Endothelial cell of umbilical vein (primary cell): ENCODE measurements around the gene CMC4. TPM values are rescaled to one million over a fixed set of nuclear protein-coding genes. Genes with fewer than 3 reads are reported as not detected.

Experiments
- BruUV-seq: library from RNA; stranded (reverse); fragments of 400-500 nt; replicated peaks from 2 replicates; lab custom pipeline; 2021; lab: Mats Ljungman, UMichigan
- CTCF ChIA-PET: fragments of 300-600, 350-600 bp; sonication (Branson Sonifier 250); formaldehyde crosslinking; loops from one replicate; lab custom pipeline; 2021; ENCODE audit warnings: antibody characterized with exemption, inconsistent platforms; lab: Charles Lee
- POLR2A ChIA-PET: fragments of 300-600, 350-600 bp; sonication (Branson Sonifier 250); formaldehyde crosslinking; loops from one replicate; lab custom pipeline; 2021; ENCODE audit warnings: antibody characterized with exemption, inconsistent platforms; lab: Charles Lee
- DNase-seq: peaks from one replicate; pipeline ENCODE4 v3.0.0-alpha.2; 2011; ENCODE audit warnings: low read depth, low spot score
- FAIRE-seq: peaks from 2 replicates; lab custom pipeline; 2011; peaks lifted over from hg19 to GRCh38; lab: Jason Lieb, UNC
- H2AFZ ChIP-seq: 2 replicates; pipeline ENCODE4 v1.6.0; 2012; ENCODE audit warnings: low read depth, low read length, control low read depth, inconsistent platforms
- H3K27ac ChIP-seq: 2 replicates; pipeline ENCODE4 v1.5.1; 2011; ENCODE audit warnings: low read depth, mild to moderate bottlenecking, control low read depth, low read length, moderate library complexity; ENCODE audit not compliant: insufficient read depth
- H3K27me3 ChIP-seq, 2 experiments: 2 replicates each; pipeline versions ENCODE4 v1.6.0 to v1.6.1; 2011; ENCODE audit warnings: low read length in 2 of 2, mixed read lengths in 1 of 2; ENCODE audit not compliant: control insufficient read depth in 2 of 2, insufficient read depth in 2 of 2
- H3K36me3 ChIP-seq, 2 experiments: 2 replicates in 1 of 2; 3 replicates in 1 of 2; pipeline ENCODE4 v1.5.1; 2011; ENCODE audit warnings: low read length in 2 of 2, mild to moderate bottlenecking in 1 of 2, moderate library complexity in 1 of 2; ENCODE audit not compliant: control insufficient read depth in 2 of 2, insufficient read depth in 2 of 2; ENCODE audit errors: extremely low read depth in 1 of 2
- H3K4me1 ChIP-seq: 3 replicates; pipeline ENCODE4 v1.5.1; 2011; ENCODE audit warnings: mild to moderate bottlenecking, low read length; ENCODE audit not compliant: control insufficient read depth, insufficient read depth; ENCODE audit errors: extremely low read depth
- H3K4me2 ChIP-seq: 2 replicates; pipeline ENCODE4 v1.6.1; 2011; ENCODE audit warnings: low read length, control low read depth, mixed read lengths; ENCODE audit not compliant: insufficient read depth
- H3K4me3 ChIP-seq, 3 experiments: fragments of 200-600 bp in 1 of 3; sonication (generic), shearing (Covaris generic) in 1 of 3; replicated peaks in 1 of 3; 2 replicates each; pipeline ENCODE4 v1.5.1; 2011 to 2016; ENCODE audit warnings: control low read depth in 3 of 3, low read length in 3 of 3, mild to moderate bottlenecking in 2 of 3, inconsistent platforms in 1 of 3, low read depth in 1 of 3, moderate library complexity in 1 of 3; ENCODE audit not compliant: insufficient read depth in 1 of 3
- H3K79me2 ChIP-seq: 2 replicates; pipeline ENCODE4 v1.6.0; 2012; ENCODE audit warnings: low read length, inconsistent platforms; ENCODE audit not compliant: control insufficient read depth, insufficient read depth
- H3K9ac ChIP-seq: replicated peaks from 2 replicates; pipeline ENCODE3; 2011; ENCODE audit warnings: low read length, control low read depth; ENCODE audit not compliant: insufficient read depth; ENCODE audit errors: extremely low read depth
- H3K9me1 ChIP-seq: replicated peaks from 3 replicates; pipeline ENCODE4 v1.6.0; 2011; ENCODE audit warnings: mild to moderate bottlenecking, low read length; ENCODE audit not compliant: control insufficient read depth, insufficient read depth; ENCODE audit errors: extremely low read depth
- H3K9me3 ChIP-seq: replicated peaks from 2 replicates; pipeline ENCODE4 v1.5.1; 2012; ENCODE audit warnings: low read length, inconsistent platforms; ENCODE audit not compliant: control insufficient read depth, insufficient read depth
- H4K20me1 ChIP-seq: replicated peaks from 2 replicates; pipeline ENCODE3; 2011; ENCODE audit warnings: mild to moderate bottlenecking, low read length; ENCODE audit not compliant: control insufficient read depth, insufficient read depth; ENCODE audit errors: extremely low read depth
- CTCF ChIP-seq, 2 donors: IDR thresholded peaks; 1 replicate in 1 of 2; 2 replicates in 1 of 2; pipeline ENCODE4 v1.5.1; 2011; ENCODE audit warnings: low read length in 2 of 2, mild to moderate bottlenecking in 2 of 2, moderate library complexity in 2 of 2, control low read depth in 1 of 2, inconsistent platforms in 1 of 2, low read depth in 1 of 2; ENCODE audit not compliant: insufficient read depth in 1 of 2; ENCODE audit errors: extremely low read depth in 1 of 2
- EZH2 ChIP-seq: IDR thresholded peaks from 2 replicates; pipeline ENCODE4 v1.6.1; 2012; ENCODE audit warnings: borderline replicate concordance, low read depth, mild to moderate bottlenecking, moderate library complexity, low read length, inconsistent platforms; ENCODE audit not compliant: severe bottlenecking
- FOS ChIP-seq: IDR thresholded peaks from 2 replicates; pipeline ENCODE4 v1.6.1; 2011; ENCODE audit warnings: mild to moderate bottlenecking, low read length, moderate library complexity, borderline replicate concordance; ENCODE audit not compliant: insufficient read depth
- GATA2 ChIP-seq: IDR thresholded peaks from 2 replicates; pipeline ENCODE4 v1.7.0; 2011; ENCODE audit warnings: low read depth, mild to moderate bottlenecking, moderate library complexity, mixed read lengths, low read length; ENCODE audit not compliant: insufficient read length, insufficient read depth
- JUN ChIP-seq: IDR thresholded peaks from 2 replicates; pipeline ENCODE4 v1.6.1; 2011; ENCODE audit warnings: borderline replicate concordance, low read depth; ENCODE audit not compliant: insufficient read length, insufficient read depth
- MYC ChIP-seq: IDR thresholded peaks from one replicate; pipeline ENCODE4 v1.6.1; 2011; ENCODE audit warnings: mild to moderate bottlenecking, low read depth, low read length
- POLR2A ChIP-seq: IDR thresholded peaks from 2 replicates; pipeline ENCODE4 v1.6.1; 2012; ENCODE audit warnings: low read depth, mild to moderate bottlenecking, control low read depth, low read length
- POLR2AphosphoS5 ChIP-seq: IDR thresholded peaks from 2 replicates; pipeline ENCODE4 v1.6.1; 2012; ENCODE audit warnings: low read depth, mild to moderate bottlenecking, control low read depth, low read length, moderate library complexity; ENCODE audit not compliant: insufficient read depth
- dilution Hi-C: fragments of 300-500 bp; cut with MboI; formaldehyde crosslinking; loops from one replicate; pipeline ENCODE4 v1.15.0; 2019; ENCODE audit warnings: low sequenced_read_pairs; ENCODE audit not compliant: extremely low pct_ligation_motif_present
- intact Hi-C: fragments of 100-400 bp; cut with micrococcal nuclease; formaldehyde crosslinking; loops from one replicate; pipeline ENCODE4 v1.10.0; 2022
- polyA plus RNA-seq, 4 experiments: library from polyadenylated mRNA; depleted of rRNA in 3 of 4; stranded (reverse) in 3 of 4; unstranded in 1 of 4; fragments of >200 nt; gene quantifications; 2 replicates each; pipeline versions ENCODE4 v1.2.1 to v1.2.3, GENCODE V29; 2011 to 2012; ENCODE audit warnings: missing spikeins in 1 of 4
- total RNA-seq: library from RNA; stranded (reverse); gene quantifications from 2 replicates; pipeline ENCODE4 v1.2.3, GENCODE V29; 2021
- TF ChIP-seq, protein P1 (sequence below): IDR thresholded peaks from 2 replicates; pipeline ENCODE4 v1.6.1; 2011; ENCODE audit not compliant: insufficient read depth, insufficient read length

Gene CMC4
- total and polyA plus RNA-seq, 2 donors (not counting 3 experiments of a cell fraction or from before 2014, with no cell fraction given), result 3.2 to 6.7 TPM

DNA sequence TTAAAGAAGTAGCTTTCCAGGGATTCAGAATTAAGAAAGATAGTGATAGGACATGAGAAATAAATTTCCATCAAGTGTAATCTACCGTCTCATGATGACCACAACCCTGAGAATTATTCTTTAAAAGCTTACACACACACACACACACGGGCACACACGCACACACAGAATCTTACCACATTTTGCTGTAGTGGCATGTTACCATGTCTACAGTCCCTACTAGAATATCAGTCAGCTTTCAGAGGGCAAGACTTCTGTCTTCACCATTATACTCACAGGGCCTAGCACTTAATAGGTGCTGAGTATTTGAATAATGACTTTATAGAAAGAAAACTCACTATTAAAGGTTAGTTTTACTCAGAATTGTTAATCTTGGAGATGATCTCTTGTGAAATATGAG lies 15.4 kb downstream of the CMC4 start:
- Histone ChIP-seq H3K4me2 (no peak overlapping the region), H3K9me1 (no peaks in the 10 kb centered on the region), H4K20me1 (no peaks in the 10 kb centered on the region), H3K79me2 (no peaks in the 10 kb centered on the region), H3K4me1 (peaks cover 11% of the 10 kb centered on the region), H3K4me3 (no peak overlapping the region), H3K27ac (no peak overlapping the region), H2AFZ (no peak overlapping the region), H3K27me3 (no peaks in the 10 kb centered on the region), H3K9me3 (no peaks in the 10 kb centered on the region), H3K36me3 (no peaks in the 10 kb centered on the region), H3K9ac (no peak overlapping the region)
- BruUV-seq, result no TSS peak
- CTCF ChIA-PET, result no interaction called here
- no peak for TF ChIP-seq FOS
- no peak for TF ChIP-seq GATA2
- no peak for TF ChIP-seq POLR2AphosphoS5
- no peak for TF ChIP-seq POLR2A
- no peak for TF ChIP-seq EZH2
- no peak for TF ChIP-seq CTCF (IDR thresholded peaks at IDR 0.05; ENCODE audit: extremely low read depth in 1 of 2, insufficient read depth in 1 of 2, low read depth in 1 of 2, low read length in 2 of 2)
- no peak for TF ChIP-seq JUN
- no peak for TF ChIP-seq MYC
- TF ChIP-seq, protein P1, sequence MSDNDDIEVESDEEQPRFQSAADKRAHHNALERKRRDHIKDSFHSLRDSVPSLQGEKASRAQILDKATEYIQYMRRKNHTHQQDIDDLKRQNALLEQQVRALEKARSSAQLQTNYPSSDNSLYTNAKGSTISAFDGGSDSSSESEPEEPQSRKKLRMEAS, result no peak
- FAIRE-seq, result no peak
- POLR2A ChIA-PET, result no interaction called here
- intact Hi-C loops, result no loop called here
- no peak for DNase-seq
- dilution Hi-C loops, result no loop called here
